HEK293 (cell line): Measurements from ENCODE around the gene C16orf92.

ENCODE experiments used
- CTCF ChIP-seq: fragments of 450-650 bp; formaldehyde crosslinking; IDR thresholded peaks from 2 replicates; pipeline ENCODE4 v1.5.1; 2016; ENCODE audit warnings: missing biosample characterization, missing genetic modification characterization
- ZNF274 ChIP-seq, 2 experiments: fragments of 200-500 bp in 1 of 2; fragments of 450-650 bp in 1 of 2; sonication (Bioruptor generic) in 1 of 2; formaldehyde crosslinking in 1 of 2; IDR thresholded peaks; 2 replicates each; pipeline versions ENCODE4 v1.5.1 to v1.6.1; 2014 to 2016; ENCODE audit warnings: borderline replicate concordance in 1 of 2, inconsistent platforms in 1 of 2, low read length in 1 of 2, missing biosample characterization in 1 of 2, missing genetic modification characterization in 1 of 2

DNA sequence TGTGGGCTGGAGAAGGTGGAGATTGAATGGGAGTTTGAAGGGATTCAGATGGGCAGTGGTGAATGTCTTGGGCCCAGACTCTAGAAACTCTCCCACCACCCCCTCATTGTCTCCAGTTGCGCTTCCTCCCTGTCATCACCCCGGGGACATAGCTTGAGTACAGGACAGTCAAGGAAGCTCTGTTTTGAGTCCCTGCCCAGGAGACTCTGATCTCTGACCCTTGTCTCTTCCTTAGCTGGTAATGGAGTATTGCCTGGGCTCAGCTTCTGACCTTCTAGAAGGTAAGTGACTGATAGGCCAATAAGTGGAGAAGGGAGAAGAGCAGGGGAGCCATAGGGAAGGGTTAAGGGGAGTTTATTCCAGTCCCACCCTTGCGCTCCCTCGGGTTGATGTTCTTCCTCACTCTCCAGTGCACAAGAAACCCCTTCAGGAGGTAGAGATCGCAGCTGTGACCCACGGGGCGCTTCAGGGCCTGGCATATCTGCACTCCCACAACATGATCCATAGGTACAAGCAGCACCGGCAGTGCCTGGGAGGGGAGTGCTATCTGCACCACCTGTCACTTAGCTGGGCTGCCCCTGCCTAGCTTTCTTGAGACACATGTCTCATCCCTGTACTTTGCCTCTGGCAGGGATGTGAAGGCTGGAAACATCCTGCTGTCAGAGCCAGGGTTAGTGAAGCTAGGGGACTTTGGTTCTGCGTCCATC, 44.3 kb upstream of the C16orf92 start:
- TF ChIP-seq ZNF274 (IDR thresholded peaks at IDR 0.05; ENCODE audit: low read length): no peak
- no peak for TF ChIP-seq ZNF274 (tag by site-specific recombination; IDR thresholded peaks at IDR 0.05; ENCODE audit: borderline replicate concordance)
- TF ChIP-seq CTCF: no peak
